Endothelial cell of umbilical vein (primary cell): ENCODE data around the gene CRY2. TPM values are rescaled to one million over a fixed set of nuclear protein-coding genes. Genes with fewer than 3 reads are reported as not detected.

Experiments
- BruUV-seq: library from RNA; stranded (reverse); fragments of 400-500 nt; replicated peaks from 2 replicates; lab custom pipeline; 2021; lab: Mats Ljungman, UMichigan
- CTCF ChIA-PET: fragments of 300-600, 350-600 bp; sonication (Branson Sonifier 250); formaldehyde crosslinking; loops from one replicate; lab custom pipeline; 2021; ENCODE audit warnings: antibody characterized with exemption, inconsistent platforms; lab: Charles Lee
- POLR2A ChIA-PET: fragments of 300-600, 350-600 bp; sonication (Branson Sonifier 250); formaldehyde crosslinking; loops from one replicate; lab custom pipeline; 2021; ENCODE audit warnings: antibody characterized with exemption, inconsistent platforms; lab: Charles Lee
- DNase-seq: peaks from one replicate; pipeline ENCODE4 v3.0.0-alpha.2; 2011; ENCODE audit warnings: low read depth, low spot score
- FAIRE-seq: peaks from 2 replicates; lab custom pipeline; 2011; peaks lifted over from hg19 to GRCh38; lab: Jason Lieb, UNC
- H2AFZ ChIP-seq: 2 replicates; pipeline ENCODE4 v1.6.0; 2012; ENCODE audit warnings: low read depth, low read length, control low read depth, inconsistent platforms
- H3K27ac ChIP-seq: 2 replicates; pipeline ENCODE4 v1.5.1; 2011; ENCODE audit warnings: low read depth, mild to moderate bottlenecking, control low read depth, low read length, moderate library complexity; ENCODE audit not compliant: insufficient read depth
- H3K27me3 ChIP-seq, 2 experiments: 2 replicates each; pipeline versions ENCODE4 v1.6.0 to v1.6.1; 2011; ENCODE audit warnings: low read length in 2 of 2, mixed read lengths in 1 of 2; ENCODE audit not compliant: control insufficient read depth in 2 of 2, insufficient read depth in 2 of 2
- H3K36me3 ChIP-seq, 2 experiments: 2 replicates in 1 of 2; 3 replicates in 1 of 2; pipeline ENCODE4 v1.5.1; 2011; ENCODE audit warnings: low read length in 2 of 2, mild to moderate bottlenecking in 1 of 2, moderate library complexity in 1 of 2; ENCODE audit not compliant: control insufficient read depth in 2 of 2, insufficient read depth in 2 of 2; ENCODE audit errors: extremely low read depth in 1 of 2
- H3K4me1 ChIP-seq: 3 replicates; pipeline ENCODE4 v1.5.1; 2011; ENCODE audit warnings: mild to moderate bottlenecking, low read length; ENCODE audit not compliant: control insufficient read depth, insufficient read depth; ENCODE audit errors: extremely low read depth
- H3K4me2 ChIP-seq: 2 replicates; pipeline ENCODE4 v1.6.1; 2011; ENCODE audit warnings: low read length, control low read depth, mixed read lengths; ENCODE audit not compliant: insufficient read depth
- H3K4me3 ChIP-seq, 3 experiments: fragments of 200-600 bp in 1 of 3; sonication (generic), shearing (Covaris generic) in 1 of 3; replicated peaks in 1 of 3; 2 replicates each; pipeline ENCODE4 v1.5.1; 2011 to 2016; ENCODE audit warnings: control low read depth in 3 of 3, low read length in 3 of 3, mild to moderate bottlenecking in 2 of 3, inconsistent platforms in 1 of 3, low read depth in 1 of 3, moderate library complexity in 1 of 3; ENCODE audit not compliant: insufficient read depth in 1 of 3
- H3K79me2 ChIP-seq: 2 replicates; pipeline ENCODE4 v1.6.0; 2012; ENCODE audit warnings: low read length, inconsistent platforms; ENCODE audit not compliant: control insufficient read depth, insufficient read depth
- H3K9ac ChIP-seq: replicated peaks from 2 replicates; pipeline ENCODE3; 2011; ENCODE audit warnings: low read length, control low read depth; ENCODE audit not compliant: insufficient read depth; ENCODE audit errors: extremely low read depth
- H3K9me1 ChIP-seq: replicated peaks from 3 replicates; pipeline ENCODE4 v1.6.0; 2011; ENCODE audit warnings: mild to moderate bottlenecking, low read length; ENCODE audit not compliant: control insufficient read depth, insufficient read depth; ENCODE audit errors: extremely low read depth
- H3K9me3 ChIP-seq: replicated peaks from 2 replicates; pipeline ENCODE4 v1.5.1; 2012; ENCODE audit warnings: low read length, inconsistent platforms; ENCODE audit not compliant: control insufficient read depth, insufficient read depth
- H4K20me1 ChIP-seq: replicated peaks from 2 replicates; pipeline ENCODE3; 2011; ENCODE audit warnings: mild to moderate bottlenecking, low read length; ENCODE audit not compliant: control insufficient read depth, insufficient read depth; ENCODE audit errors: extremely low read depth
- CTCF ChIP-seq, 2 donors: IDR thresholded peaks; 1 replicate in 1 of 2; 2 replicates in 1 of 2; pipeline ENCODE4 v1.5.1; 2011; ENCODE audit warnings: low read length in 2 of 2, mild to moderate bottlenecking in 2 of 2, moderate library complexity in 2 of 2, control low read depth in 1 of 2, inconsistent platforms in 1 of 2, low read depth in 1 of 2; ENCODE audit not compliant: insufficient read depth in 1 of 2; ENCODE audit errors: extremely low read depth in 1 of 2
- EZH2 ChIP-seq: IDR thresholded peaks from 2 replicates; pipeline ENCODE4 v1.6.1; 2012; ENCODE audit warnings: borderline replicate concordance, low read depth, mild to moderate bottlenecking, moderate library complexity, low read length, inconsistent platforms; ENCODE audit not compliant: severe bottlenecking
- FOS ChIP-seq: IDR thresholded peaks from 2 replicates; pipeline ENCODE4 v1.6.1; 2011; ENCODE audit warnings: mild to moderate bottlenecking, low read length, moderate library complexity, borderline replicate concordance; ENCODE audit not compliant: insufficient read depth
- GATA2 ChIP-seq: IDR thresholded peaks from 2 replicates; pipeline ENCODE4 v1.7.0; 2011; ENCODE audit warnings: low read depth, mild to moderate bottlenecking, moderate library complexity, mixed read lengths, low read length; ENCODE audit not compliant: insufficient read length, insufficient read depth
- JUN ChIP-seq: IDR thresholded peaks from 2 replicates; pipeline ENCODE4 v1.6.1; 2011; ENCODE audit warnings: borderline replicate concordance, low read depth; ENCODE audit not compliant: insufficient read length, insufficient read depth
- MYC ChIP-seq: IDR thresholded peaks from one replicate; pipeline ENCODE4 v1.6.1; 2011; ENCODE audit warnings: mild to moderate bottlenecking, low read depth, low read length
- POLR2A ChIP-seq: IDR thresholded peaks from 2 replicates; pipeline ENCODE4 v1.6.1; 2012; ENCODE audit warnings: low read depth, mild to moderate bottlenecking, control low read depth, low read length
- POLR2AphosphoS5 ChIP-seq: IDR thresholded peaks from 2 replicates; pipeline ENCODE4 v1.6.1; 2012; ENCODE audit warnings: low read depth, mild to moderate bottlenecking, control low read depth, low read length, moderate library complexity; ENCODE audit not compliant: insufficient read depth
- dilution Hi-C: fragments of 300-500 bp; cut with MboI; formaldehyde crosslinking; loops from one replicate; pipeline ENCODE4 v1.15.0; 2019; ENCODE audit warnings: low sequenced_read_pairs; ENCODE audit not compliant: extremely low pct_ligation_motif_present
- intact Hi-C: fragments of 100-400 bp; cut with micrococcal nuclease; formaldehyde crosslinking; loops from one replicate; pipeline ENCODE4 v1.10.0; 2022
- polyA plus RNA-seq, 4 experiments: library from polyadenylated mRNA; depleted of rRNA in 3 of 4; stranded (reverse) in 3 of 4; unstranded in 1 of 4; fragments of >200 nt; gene quantifications; 2 replicates each; pipeline versions ENCODE4 v1.2.1 to v1.2.3, GENCODE V29; 2011 to 2012; ENCODE audit warnings: missing spikeins in 1 of 4
- total RNA-seq: library from RNA; stranded (reverse); gene quantifications from 2 replicates; pipeline ENCODE4 v1.2.3, GENCODE V29; 2021
- TF ChIP-seq, protein P1 (sequence below): IDR thresholded peaks from 2 replicates; pipeline ENCODE4 v1.6.1; 2011; ENCODE audit not compliant: insufficient read depth, insufficient read length

The CRY2 gene
- total and polyA plus RNA-seq, 2 donors (not counting 3 experiments of a cell fraction or from before 2014, with no cell fraction given), result 7.7 to 11.7 TPM

- H3K9ac ChIP-seq, result peak overlapping the region; percentile 88
- no peaks in the 10 kb centered on the region for H4K20me1 ChIP-seq
- H3K9me1 ChIP-seq, result no peaks in the 10 kb centered on the region
- dilution Hi-C loops (no loop called here), intact Hi-C loops (loop anchor here (1.0 kb wide), 1 partner anchor 45 kb away; no protein-coding TSS in a partner anchor)
- H3K27ac ChIP-seq, result peak overlapping the region; percentile 79
- H3K27me3 ChIP-seq, result peaks cover 5 to 9% of the 10 kb centered on the region in 2 experiments
- peak overlapping the region; percentile 96 for H3K4me2 ChIP-seq
- ChIA-PET POLR2A (interaction anchor here (1.3 to 1.6 kb wide), 2 partner anchors 11 to 18 kb away, joined by 3 to 4 read pairs; no protein-coding TSS in a partner anchor), CTCF (interaction anchor here (1.0 to 1.3 kb wide), 3 partner anchors 45 to 146 kb away, joined by 3 to 5 read pairs (median 4); no protein-coding TSS in a partner anchor)
- H3K79me2 ChIP-seq, result peaks cover 10% of the 10 kb centered on the region
- FAIRE-seq (no peak), DNase-seq (no peak)
- TF ChIP-seq GATA2, result no peak
- no peak for TF ChIP-seq POLR2A
- TF ChIP-seq JUN, result no peak
- no peak for TF ChIP-seq FOS
- no peak for TF ChIP-seq POLR2AphosphoS5
- TF ChIP-seq CTCF (IDR thresholded peaks at IDR 0.05; ENCODE audit: extremely low read depth in 1 of 2, insufficient read depth in 1 of 2, low read depth in 1 of 2, low read length in 2 of 2), result no peak
- TF ChIP-seq EZH2, result no peak
- TF ChIP-seq MYC, result no peak
- TF ChIP-seq, protein P1, sequence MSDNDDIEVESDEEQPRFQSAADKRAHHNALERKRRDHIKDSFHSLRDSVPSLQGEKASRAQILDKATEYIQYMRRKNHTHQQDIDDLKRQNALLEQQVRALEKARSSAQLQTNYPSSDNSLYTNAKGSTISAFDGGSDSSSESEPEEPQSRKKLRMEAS, result no peak
- TSS peak; percentile 68 for BruUV-seq
- H3K9me3 ChIP-seq, result no peaks in the 10 kb centered on the region
- peak overlapping the region; percentile 87 to 96 (median 94) for H3K4me3 ChIP-seq
- H2AFZ ChIP-seq, result peak overlapping the region; percentile 49
- H3K36me3 ChIP-seq, result peaks cover 0 to 25% of the 10 kb centered on the region in 2 experiments
- H3K4me1 ChIP-seq, result peaks cover 10% of the 10 kb centered on the region
These were observed 70.0 kb downstream of the CRY2 start for GRCh38 chr11:45917286-45917622.
